Measurements from ENCODE around the gene AXIN1. TPM values are rescaled to one million over a fixed set of nuclear protein-coding genes. Genes with fewer than 3 reads are reported as not detected.
"Not testable (repeated sequence)": the region's sequence is repeated elsewhere in the genome, so short reads cannot be mapped to it uniquely, and the experiment has no call there.

AXIN1 gene
- total RNA-seq, 1 experiment from 2014 or later = 50.3 TPM

DNA sequence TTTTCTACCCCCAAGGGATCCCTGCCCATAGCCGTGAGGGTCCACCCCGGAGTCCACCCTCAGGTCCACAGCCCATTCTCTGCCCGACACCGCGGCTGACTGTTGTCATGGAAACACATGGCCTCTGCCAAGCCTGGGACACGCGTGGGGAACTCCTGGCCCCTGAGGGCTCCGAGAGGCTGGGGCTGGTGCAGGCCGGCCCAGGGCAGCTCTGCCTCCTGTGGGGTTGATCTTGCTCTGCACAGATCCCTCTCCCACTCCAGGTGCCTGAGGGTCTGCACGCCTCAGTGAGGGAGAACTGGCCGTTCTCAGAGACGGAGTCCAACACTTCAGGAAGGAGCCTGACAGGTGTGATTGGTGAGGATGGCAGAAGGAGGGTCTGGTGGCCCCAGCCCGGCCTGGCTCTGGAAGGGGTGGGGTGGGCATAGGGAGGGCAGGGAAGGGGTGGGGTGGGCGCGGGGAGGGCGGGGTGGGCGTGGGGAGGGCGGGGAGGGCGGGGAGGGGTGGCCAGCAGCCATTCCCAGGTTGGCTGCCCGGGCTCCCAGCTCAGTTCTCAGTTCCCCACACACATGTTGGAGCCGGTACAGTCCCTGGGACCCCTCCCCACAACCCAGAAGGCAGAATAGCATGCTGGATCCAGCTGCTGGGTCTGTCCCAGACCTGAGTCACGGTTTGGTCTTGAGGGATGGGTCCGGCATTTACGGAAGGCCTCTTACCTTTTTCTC is 11.4 kb upstream of the AXIN1 start:
- ChIA-PET POLR2A (no interaction called here), CTCF (interaction anchor here (0.9 to 2.7 kb wide), 6 partner anchors 11 to 267 kb away, joined by 3 to 14 read pairs (median 6); partner anchors contain the start of gene DECR2)
- no peak overlapping the region for H3K27ac Mint-ChIP-seq
- ATAC-seq = no peak
- H3K4me3 Mint-ChIP-seq = no peak overlapping the region
- no peaks in the 10 kb centered on the region for H3K27me3 Mint-ChIP-seq (ENCODE audit: low read depth)
- TF ChIP-seq JUN (CRISPR knock-in tag; IDR thresholded peaks at IDR 0.05) (no peak), PRRX2 (CRISPR knock-in tag; IDR thresholded peaks at IDR 0.05) (no peak), IRF2 (CRISPR knock-in tag; IDR thresholded peaks at IDR 0.05; ENCODE audit: borderline replicate concordance, low read depth) (no peak)
- TF ChIP-seq, protein P1, sequence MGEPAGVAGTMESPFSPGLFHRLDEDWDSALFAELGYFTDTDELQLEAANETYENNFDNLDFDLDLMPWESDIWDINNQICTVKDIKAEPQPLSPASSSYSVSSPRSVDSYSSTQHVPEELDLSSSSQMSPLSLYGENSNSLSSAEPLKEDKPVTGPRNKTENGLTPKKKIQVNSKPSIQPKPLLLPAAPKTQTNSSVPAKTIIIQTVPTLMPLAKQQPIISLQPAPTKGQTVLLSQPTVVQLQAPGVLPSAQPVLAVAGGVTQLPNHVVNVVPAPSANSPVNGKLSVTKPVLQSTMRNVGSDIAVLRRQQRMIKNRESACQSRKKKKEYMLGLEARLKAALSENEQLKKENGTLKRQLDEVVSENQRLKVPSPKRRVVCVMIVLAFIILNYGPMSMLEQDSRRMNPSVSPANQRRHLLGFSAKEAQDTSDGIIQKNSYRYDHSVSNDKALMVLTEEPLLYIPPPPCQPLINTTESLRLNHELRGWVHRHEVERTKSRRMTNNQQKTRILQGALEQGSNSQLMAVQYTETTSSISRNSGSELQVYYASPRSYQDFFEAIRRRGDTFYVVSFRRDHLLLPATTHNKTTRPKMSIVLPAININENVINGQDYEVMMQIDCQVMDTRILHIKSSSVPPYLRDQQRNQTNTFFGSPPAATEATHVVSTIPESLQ (CRISPR knock-in tag; IDR thresholded peaks at IDR 0.05) = no peak
- no peak for DNase-seq (ENCODE audit: low spot score)
- no peaks in the 10 kb centered on the region for H3K9me3 Mint-ChIP-seq
- H3K36me3 Mint-ChIP-seq = peaks cover 12% of the 10 kb centered on the region
- no peaks in the 10 kb centered on the region for H3K4me1 Mint-ChIP-seq

DNA sequence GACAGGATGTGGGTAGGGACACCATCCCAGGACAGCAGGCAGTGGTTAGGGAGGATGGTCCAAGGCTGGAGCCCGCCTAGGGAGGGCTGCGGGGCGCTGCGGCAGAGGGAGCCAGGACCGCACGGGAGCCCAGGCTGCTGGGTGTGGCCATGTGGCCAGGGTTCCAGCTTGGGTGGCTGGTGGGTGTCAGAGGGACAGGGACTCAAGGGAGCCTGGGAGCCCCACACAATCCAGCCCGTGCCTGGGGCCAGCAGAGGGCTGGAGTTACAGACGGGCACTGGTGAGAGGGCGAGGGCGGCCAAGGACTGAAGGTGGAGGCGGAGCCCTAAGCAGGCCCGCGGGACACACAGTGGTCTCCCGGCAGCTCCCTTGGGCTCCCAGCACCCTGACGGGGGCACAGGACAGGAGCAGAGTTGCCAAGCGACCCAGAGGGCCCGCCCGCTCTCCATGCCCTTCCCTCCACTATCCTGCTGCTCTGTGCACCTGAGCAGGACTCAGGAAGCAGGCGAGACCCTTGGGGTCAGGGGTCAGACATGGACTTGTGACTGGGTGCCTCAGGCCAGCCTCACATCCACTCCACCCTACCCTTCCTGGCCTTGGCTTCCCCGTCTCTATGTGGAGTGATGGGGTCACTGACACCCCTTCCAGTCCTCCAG is 10.7 kb upstream of the AXIN1 start:
- no peaks in the 10 kb centered on the region for H3K4me1 Mint-ChIP-seq
- H3K36me3 Mint-ChIP-seq = peaks cover 10% of the 10 kb centered on the region
- no peaks in the 10 kb centered on the region for H3K27me3 Mint-ChIP-seq (ENCODE audit: low read depth)
- H3K9me3 Mint-ChIP-seq = no peaks in the 10 kb centered on the region
- H3K4me3 Mint-ChIP-seq = no peak overlapping the region
- H3K27ac Mint-ChIP-seq = no peak overlapping the region
- POLR2A ChIA-PET = no interaction called here
- ATAC-seq (peak; percentile 5; the same call in 1 of the 2 replicates), DNase-seq (ENCODE audit: low spot score) (no peak)
- CTCF ChIA-PET = interaction anchor here (0.9 to 2.7 kb wide), 21 partner anchors 8 to 302 kb away, joined by 3 to 42 read pairs (median 6); partner anchors contain the start of genes AXIN1, DECR2, FAM234A and HBM
- no peak for TF ChIP-seq KAT7 (CRISPR knock-in tag; IDR thresholded peaks at IDR 0.05; ENCODE audit: borderline replicate concordance)
- no peak for TF ChIP-seq MYBL2 (CRISPR knock-in tag; IDR thresholded peaks at IDR 0.05)
- TF ChIP-seq, protein P2, sequence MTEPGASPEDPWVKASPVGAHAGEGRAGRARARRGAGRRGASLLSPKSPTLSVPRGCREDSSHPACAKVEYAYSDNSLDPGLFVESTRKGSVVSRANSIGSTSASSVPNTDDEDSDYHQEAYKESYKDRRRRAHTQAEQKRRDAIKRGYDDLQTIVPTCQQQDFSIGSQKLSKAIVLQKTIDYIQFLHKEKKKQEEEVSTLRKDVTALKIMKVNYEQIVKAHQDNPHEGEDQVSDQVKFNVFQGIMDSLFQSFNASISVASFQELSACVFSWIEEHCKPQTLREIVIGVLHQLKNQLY (CRISPR knock-in tag; IDR thresholded peaks at IDR 0.05) = no peak
- TF ChIP-seq, protein P3, sequence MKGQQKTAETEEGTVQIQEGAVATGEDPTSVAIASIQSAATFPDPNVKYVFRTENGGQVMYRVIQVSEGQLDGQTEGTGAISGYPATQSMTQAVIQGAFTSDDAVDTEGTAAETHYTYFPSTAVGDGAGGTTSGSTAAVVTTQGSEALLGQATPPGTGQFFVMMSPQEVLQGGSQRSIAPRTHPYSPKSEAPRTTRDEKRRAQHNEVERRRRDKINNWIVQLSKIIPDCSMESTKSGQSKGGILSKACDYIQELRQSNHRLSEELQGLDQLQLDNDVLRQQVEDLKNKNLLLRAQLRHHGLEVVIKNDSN (CRISPR knock-in tag; IDR thresholded peaks at IDR 0.05) = peak; percentile 36; the same call in 1 of the 2 replicates
- TF ChIP-seq, protein P4, sequence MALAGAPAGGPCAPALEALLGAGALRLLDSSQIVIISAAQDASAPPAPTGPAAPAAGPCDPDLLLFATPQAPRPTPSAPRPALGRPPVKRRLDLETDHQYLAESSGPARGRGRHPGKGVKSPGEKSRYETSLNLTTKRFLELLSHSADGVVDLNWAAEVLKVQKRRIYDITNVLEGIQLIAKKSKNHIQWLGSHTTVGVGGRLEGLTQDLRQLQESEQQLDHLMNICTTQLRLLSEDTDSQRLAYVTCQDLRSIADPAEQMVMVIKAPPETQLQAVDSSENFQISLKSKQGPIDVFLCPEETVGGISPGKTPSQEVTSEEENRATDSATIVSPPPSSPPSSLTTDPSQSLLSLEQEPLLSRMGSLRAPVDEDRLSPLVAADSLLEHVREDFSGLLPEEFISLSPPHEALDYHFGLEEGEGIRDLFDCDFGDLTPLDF (CRISPR knock-in tag; IDR thresholded peaks at IDR 0.05) = no peak
- TF ChIP-seq, protein P5, sequence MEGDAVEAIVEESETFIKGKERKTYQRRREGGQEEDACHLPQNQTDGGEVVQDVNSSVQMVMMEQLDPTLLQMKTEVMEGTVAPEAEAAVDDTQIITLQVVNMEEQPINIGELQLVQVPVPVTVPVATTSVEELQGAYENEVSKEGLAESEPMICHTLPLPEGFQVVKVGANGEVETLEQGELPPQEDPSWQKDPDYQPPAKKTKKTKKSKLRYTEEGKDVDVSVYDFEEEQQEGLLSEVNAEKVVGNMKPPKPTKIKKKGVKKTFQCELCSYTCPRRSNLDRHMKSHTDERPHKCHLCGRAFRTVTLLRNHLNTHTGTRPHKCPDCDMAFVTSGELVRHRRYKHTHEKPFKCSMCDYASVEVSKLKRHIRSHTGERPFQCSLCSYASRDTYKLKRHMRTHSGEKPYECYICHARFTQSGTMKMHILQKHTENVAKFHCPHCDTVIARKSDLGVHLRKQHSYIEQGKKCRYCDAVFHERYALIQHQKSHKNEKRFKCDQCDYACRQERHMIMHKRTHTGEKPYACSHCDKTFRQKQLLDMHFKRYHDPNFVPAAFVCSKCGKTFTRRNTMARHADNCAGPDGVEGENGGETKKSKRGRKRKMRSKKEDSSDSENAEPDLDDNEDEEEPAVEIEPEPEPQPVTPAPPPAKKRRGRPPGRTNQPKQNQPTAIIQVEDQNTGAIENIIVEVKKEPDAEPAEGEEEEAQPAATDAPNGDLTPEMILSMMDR (IDR thresholded peaks at IDR 0.05) = no peak

DNA sequence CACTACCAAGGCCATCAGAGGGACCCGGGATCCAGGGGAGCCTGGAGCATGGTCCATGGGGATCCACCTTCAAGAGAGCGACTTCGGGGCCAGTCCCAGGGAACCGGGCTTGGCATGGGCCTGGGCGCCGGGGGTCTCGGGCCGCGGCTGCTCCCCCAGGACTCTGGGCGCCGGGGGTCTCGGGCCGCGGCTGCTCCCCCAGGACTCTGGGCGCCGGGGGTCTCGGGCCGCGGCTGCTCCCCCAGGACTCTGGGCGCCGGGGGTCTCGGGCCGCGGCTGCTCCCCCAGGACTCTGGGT is 10.1 kb upstream of the AXIN1 start:
- ATAC-seq; H3K27ac Mint-ChIP-seq; DNase-seq (ENCODE audit: low spot score); H3K9me3 Mint-ChIP-seq; H3K4me3 Mint-ChIP-seq; H3K4me1 Mint-ChIP-seq; H3K27me3 Mint-ChIP-seq (ENCODE audit: low read depth): not testable (repeated sequence)
- ChIA-PET POLR2A (interaction anchor here (0.7 kb wide), 1 partner anchor 18 kb away, joined by 3 read pairs; no protein-coding TSS in a partner anchor), CTCF (interaction anchor here (0.5 to 2.7 kb wide), 42 partner anchors 9 to 310 kb away, joined by 3 to 42 read pairs (median 5); partner anchors contain the start of genes ARHGDIG, AXIN1, DECR2 and FAM234A)
- H3K36me3 Mint-ChIP-seq = peaks cover 10% of the 10 kb centered on the region

Measured in WTC11 (cell line).